GM12874 (cell line): ENCODE data around the gene PRKCE.

Source experiments
- CTCF ChIP-seq: IDR thresholded peaks from 2 replicates; pipeline ENCODE4 v1.5.1; 2011; ENCODE audit warnings: low read depth, mild to moderate bottlenecking, control low read depth, low read length, moderate library complexity; ENCODE audit not compliant: insufficient read depth

The PRKCE gene

GRCh38 chr2:45946023-45946422, 294.5 kb downstream of the PRKCE start:
- TF ChIP-seq CTCF, result no peak

- no peak for TF ChIP-seq CTCF
Measured at GRCh38 chr2:45950606-45951005, 299.1 kb downstream of the PRKCE start.

GRCh38 chr2:45951025-45951727, 299.7 kb downstream of the PRKCE start:
- no peak for TF ChIP-seq CTCF

GRCh38 chr2:45952591-45952990, 301.1 kb downstream of the PRKCE start:
- TF ChIP-seq CTCF, result no peak

GRCh38 chr2:45953376-45954027, 302.0 kb downstream of the PRKCE start:
- no peak for TF ChIP-seq CTCF

- TF ChIP-seq CTCF, result no peak
Measured at GRCh38 chr2:45954233-45954850, 302.9 kb downstream of the PRKCE start.

- TF ChIP-seq CTCF, result no peak
Measured at GRCh38 chr2:45957533-45958227, 306.2 kb downstream of the PRKCE start.
